GM08714 (cell line): ENCODE measurements around the gene KIF1C.
A peak's percentile ranks its signal among the peaks of the same experiment; 100 is the strongest.

ENCODE experiments used
- H3K4me3 ChIP-seq: fragments of 200-500 bp; sonication (Bioruptor generic); 2 replicates; pipeline ENCODE4 v1.5.1; 2014; ENCODE audit warnings: mild to moderate bottlenecking, low read length, inconsistent platforms
- ZNF274 ChIP-seq: IDR thresholded peaks from 2 replicates; pipeline ENCODE4 v1.6.1; 2012; ENCODE audit warnings: mild to moderate bottlenecking, low read depth, low read length

KIF1C gene

GRCh38 chr17:4997302-4998026 is at the start of gene KIF1C, which contains the start of gene INCA1:
Gene KIF1C (plus strand): TSS chr17:4997950. CDS start chr17:5000247, 2,297 bp downstream.
Gene INCA1 (minus strand): TSS chr17:4997522. CDS start chr17:4994437, 3,085 bp downstream.
- H3K4me3 ChIP-seq = peak within 1 kb of the TSS; percentile 85
- no peak for TF ChIP-seq ZNF274

DNA sequence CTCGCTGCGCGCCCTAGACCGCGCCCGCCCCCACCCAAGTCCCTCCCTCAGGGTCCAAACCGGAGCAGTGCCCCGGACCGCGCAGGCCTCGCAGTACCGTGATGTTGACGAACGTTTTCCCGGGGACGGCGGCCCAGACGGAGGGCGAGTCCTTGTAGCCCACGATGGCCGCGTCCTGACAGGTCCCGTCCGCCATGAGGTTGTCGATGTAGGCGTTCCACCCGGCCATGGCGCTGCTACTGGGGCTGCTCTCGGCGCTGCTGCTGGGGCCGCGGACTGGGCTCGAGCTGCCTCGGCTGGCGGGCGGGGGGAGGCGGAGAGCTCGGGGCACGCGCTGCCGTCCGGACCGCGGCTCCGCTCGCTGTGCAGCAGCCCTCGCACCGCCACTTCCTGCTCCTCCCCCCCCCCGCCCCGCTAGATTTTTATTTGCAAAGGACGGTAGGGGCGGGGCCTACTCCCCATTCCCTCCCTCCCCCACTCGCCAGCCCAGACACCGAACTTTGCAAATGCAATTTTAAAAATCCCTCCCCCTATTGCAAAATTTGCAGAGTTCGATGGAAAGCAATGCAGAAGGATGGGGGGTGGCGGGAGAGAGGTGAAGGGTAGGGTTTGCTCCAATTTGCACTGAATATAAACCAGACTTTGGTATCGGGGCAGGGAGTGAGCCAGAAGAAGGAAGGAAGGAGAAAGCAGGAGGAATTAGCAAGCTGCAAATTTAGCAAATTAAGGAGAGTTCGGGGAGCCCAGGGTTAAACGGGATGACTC is 49.4 kb upstream of the KIF1C start, which contains the start of gene PFN1:
Gene PFN1, minus strand, starts transcription at position 365 of the 765 bp plus-strand sequence. Its CDS starts 136 bp downstream, at position 229.
- no peak for TF ChIP-seq ZNF274
- peak within 1 kb of the TSS; percentile 95 for H3K4me3 ChIP-seq

- no peak for TF ChIP-seq ZNF274
- peak overlapping the region; percentile 68 for H3K4me3 ChIP-seq
Observed at GRCh38 chr17:4948931-4949320, 48.8 kb upstream of the KIF1C start.

- peak overlapping the region; percentile 68 for H3K4me3 ChIP-seq
- TF ChIP-seq ZNF274 = no peak
Observed at GRCh38 chr17:4949321-4950074, 48.3 kb upstream of the KIF1C start.

GRCh38 chr17:4950075-4950745 is 47.5 kb upstream of the KIF1C start:
- peak overlapping the region; percentile 58; the same call in 1 of the 2 replicates for H3K4me3 ChIP-seq
- no peak for TF ChIP-seq ZNF274

GRCh38 chr17:4950746-4951204 is 47.0 kb upstream of the KIF1C start, which contains the start of gene ENO3:
Gene ENO3 (plus strand): TSS chr17:4951119. CDS start chr17:4951830, 711 bp downstream.
- no peak for TF ChIP-seq ZNF274
- peak within 1 kb of the TSS; percentile 58; the same call in 1 of the 2 replicates for H3K4me3 ChIP-seq

DNA sequence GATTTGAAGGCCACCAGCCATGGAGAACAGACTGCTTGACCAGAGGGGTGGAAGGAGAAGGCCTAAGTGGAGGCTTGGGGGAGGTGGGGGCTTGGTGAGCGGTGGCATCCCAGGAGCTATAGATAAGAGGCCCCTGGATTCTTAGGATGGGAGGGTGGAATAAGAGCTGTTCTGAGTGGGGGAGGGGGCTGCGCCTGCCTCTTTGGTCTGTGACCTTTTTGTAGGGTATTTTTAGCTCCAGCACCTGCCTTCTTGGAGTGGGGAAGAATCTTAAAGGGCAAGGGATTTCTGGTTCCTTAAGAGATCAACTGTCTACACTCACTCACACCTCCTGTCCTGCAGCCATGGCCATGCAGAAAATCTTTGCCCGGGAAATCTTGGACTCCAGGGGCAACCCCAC is 46.3 kb upstream of the KIF1C start:
- no peak overlapping the region for H3K4me3 ChIP-seq
- no peak for TF ChIP-seq ZNF274

- no peak for TF ChIP-seq ZNF274
- no peak overlapping the region for H3K4me3 ChIP-seq
Observed at GRCh38 chr17:4953451-4953961, 44.2 kb upstream of the KIF1C start.

DNA sequence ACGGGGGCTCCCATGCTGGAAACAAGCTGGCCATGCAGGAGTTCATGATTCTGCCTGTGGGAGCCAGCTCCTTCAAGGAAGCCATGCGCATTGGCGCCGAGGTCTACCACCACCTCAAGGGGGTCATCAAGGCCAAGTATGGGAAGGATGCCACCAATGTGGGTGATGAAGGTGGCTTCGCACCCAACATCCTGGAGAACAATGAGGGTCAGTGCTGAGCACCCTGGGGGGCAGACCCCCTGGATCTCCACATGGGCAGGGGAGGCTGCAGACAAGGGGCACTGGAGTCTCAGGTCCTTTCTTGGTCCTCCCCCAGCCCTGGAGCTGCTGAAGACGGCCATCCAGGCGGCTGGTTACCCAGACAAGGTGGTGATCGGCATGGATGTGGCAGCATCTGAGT is 42.7 kb upstream of the KIF1C start:
- TF ChIP-seq ZNF274 = no peak
- no peak overlapping the region for H3K4me3 ChIP-seq

DNA sequence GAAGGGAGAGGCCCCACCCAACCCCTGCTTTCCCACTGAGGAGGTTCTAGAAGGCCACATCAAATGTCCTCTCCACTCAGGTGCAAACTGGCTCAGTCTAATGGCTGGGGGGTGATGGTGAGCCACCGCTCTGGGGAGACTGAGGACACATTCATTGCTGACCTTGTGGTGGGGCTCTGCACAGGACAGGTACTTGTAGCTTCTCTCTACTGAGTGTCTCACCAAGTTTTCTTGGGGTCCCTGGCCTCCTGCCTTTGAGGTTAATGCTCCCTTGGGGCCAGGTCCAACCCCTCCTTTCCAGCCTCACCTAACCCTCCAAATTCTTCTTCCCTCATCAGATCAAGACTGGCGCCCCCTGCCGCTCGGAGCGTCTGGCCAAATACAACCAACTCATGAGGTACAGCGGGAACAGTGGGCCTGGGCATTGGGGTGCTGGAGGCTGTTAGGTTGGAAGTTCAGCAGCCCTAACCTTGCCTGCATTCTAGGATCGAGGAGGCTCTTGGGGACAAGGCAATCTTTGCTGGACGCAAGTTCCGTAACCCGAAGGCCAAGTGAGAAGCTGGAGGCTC is 41.2 kb upstream of the KIF1C start:
- TF ChIP-seq ZNF274 = no peak

GRCh38 chr17:4958102-4958501 is 39.6 kb upstream of the KIF1C start:
- H3K4me3 ChIP-seq = no peak overlapping the region
- no peak for TF ChIP-seq ZNF274

More for the DNA sequence above, 41.2 kb upstream of the KIF1C start:
- no peak overlapping the region for H3K4me3 ChIP-seq

- no peak for TF ChIP-seq ZNF274
Observed at GRCh38 chr17:4959261-4959965, 38.3 kb upstream of the KIF1C start.

More at GRCh38 chr17:4959261-4959965, 38.3 kb upstream of the KIF1C start:
- H3K4me3 ChIP-seq = no peak overlapping the region
